ENCODE results near the gene ZNF552.
"Not testable (repeated sequence)": the region's sequence is repeated elsewhere in the genome, so short reads cannot be mapped to it uniquely, and the experiment has no call there.

The ZNF552 gene

GRCh38 chr19:57818378-57818777, 3.7 kb upstream of the ZNF552 start:
- DNase-seq (ENCODE audit: low read depth in 2 of 2), result no peak

- no peak for DNase-seq (ENCODE audit: low read depth in 2 of 2)
Observed at GRCh38 chr19:57817976-57818375, 3.3 kb upstream of the ZNF552 start.

- DNase-seq (ENCODE audit: low read depth in 2 of 2), result no peak
Observed at GRCh38 chr19:57816652-57817051, 1.9 kb upstream of the ZNF552 start.

- DNase-seq (ENCODE audit: low read depth in 2 of 2), result no peak
Observed at GRCh38 chr19:57815247-57816075, 748 bp upstream of the ZNF552 start.

- DNase-seq (ENCODE audit: low read depth in 2 of 2), result no peak
Observed at GRCh38 chr19:57813919-57814504, 701 bp downstream of the ZNF552 start.

GRCh38 chr19:57812975-57813820, 1.5 kb downstream of the ZNF552 start:
- DNase-seq (ENCODE audit: low read depth in 2 of 2), result not testable (repeated sequence)

GRCh38 chr19:57812226-57812625, 2.5 kb downstream of the ZNF552 start:
- DNase-seq (ENCODE audit: low read depth in 2 of 2), result no peak

- DNase-seq (ENCODE audit: low read depth in 2 of 2), result not testable (repeated sequence)
Observed at GRCh38 chr19:57810410-57811295, 4.1 kb downstream of the ZNF552 start.

- DNase-seq (ENCODE audit: low read depth in 2 of 2), result no peak
Observed at GRCh38 chr19:57807541-57807940, 7.2 kb downstream of the ZNF552 start.

- DNase-seq (ENCODE audit: low read depth in 2 of 2), result no peak
Observed at GRCh38 chr19:57803594-57804325, 11.0 kb downstream of the ZNF552 start.

- DNase-seq (ENCODE audit: low read depth in 2 of 2), result no peak
Observed at GRCh38 chr19:57803265-57803593, 11.5 kb downstream of the ZNF552 start.

- DNase-seq (ENCODE audit: low read depth in 2 of 2), result no peak
Observed at GRCh38 chr19:57802269-57802668, 12.4 kb downstream of the ZNF552 start.

- no peak for DNase-seq (ENCODE audit: low read depth in 2 of 2)
Observed at GRCh38 chr19:57800696-57801095, 14.0 kb downstream of the ZNF552 start.

- not testable (repeated sequence) for DNase-seq (ENCODE audit: low read depth in 2 of 2)
Observed at GRCh38 chr19:57796580-57796979, 18.1 kb downstream of the ZNF552 start.

GRCh38 chr19:57789288-57789687, 25.4 kb downstream of the ZNF552 start:
- no peak for DNase-seq (ENCODE audit: low read depth in 2 of 2)

GRCh38 chr19:57788114-57788692, 26.5 kb downstream of the ZNF552 start:
- no peak for DNase-seq (ENCODE audit: low read depth in 2 of 2)

- no peak for DNase-seq (ENCODE audit: low read depth in 2 of 2)
Observed at GRCh38 chr19:57786906-57787305, 27.8 kb downstream of the ZNF552 start.

GRCh38 chr19:57786286-57786685, 28.4 kb downstream of the ZNF552 start:
- no peak for DNase-seq (ENCODE audit: low read depth in 2 of 2)

GRCh38 chr19:57779220-57779845, 35.4 kb downstream of the ZNF552 start:
- DNase-seq (ENCODE audit: low read depth in 2 of 2), result no peak

- no peak for DNase-seq (ENCODE audit: low read depth in 2 of 2)
Observed at GRCh38 chr19:57778336-57778735, 36.4 kb downstream of the ZNF552 start.
